ENCODE results near the gene TBC1D22B.
"Not testable (repeated sequence)": the region's sequence is repeated elsewhere in the genome, so short reads cannot be mapped to it uniquely, and the experiment has no call there.

DNA sequence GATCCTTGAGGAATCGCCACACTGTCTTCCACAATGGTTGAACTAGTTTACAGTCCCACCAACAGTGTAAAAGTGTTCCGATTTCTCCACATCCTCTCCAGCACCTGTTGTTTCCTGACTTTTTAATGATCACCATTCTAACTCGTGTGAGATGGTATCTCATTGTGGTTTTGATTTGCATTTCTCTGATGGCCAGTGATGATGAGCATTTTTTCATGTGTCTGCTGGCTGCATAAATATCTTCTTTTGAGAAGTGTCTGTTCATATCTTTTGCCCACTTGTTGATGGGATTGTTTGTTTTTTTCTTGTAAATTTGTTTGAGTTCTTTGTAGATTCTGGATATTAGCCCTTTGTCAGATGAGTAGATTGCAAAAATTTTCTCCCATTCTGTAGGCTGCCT, 88.2 kb downstream of the TBC1D22B start:
- TF ChIP-seq, protein P1, sequence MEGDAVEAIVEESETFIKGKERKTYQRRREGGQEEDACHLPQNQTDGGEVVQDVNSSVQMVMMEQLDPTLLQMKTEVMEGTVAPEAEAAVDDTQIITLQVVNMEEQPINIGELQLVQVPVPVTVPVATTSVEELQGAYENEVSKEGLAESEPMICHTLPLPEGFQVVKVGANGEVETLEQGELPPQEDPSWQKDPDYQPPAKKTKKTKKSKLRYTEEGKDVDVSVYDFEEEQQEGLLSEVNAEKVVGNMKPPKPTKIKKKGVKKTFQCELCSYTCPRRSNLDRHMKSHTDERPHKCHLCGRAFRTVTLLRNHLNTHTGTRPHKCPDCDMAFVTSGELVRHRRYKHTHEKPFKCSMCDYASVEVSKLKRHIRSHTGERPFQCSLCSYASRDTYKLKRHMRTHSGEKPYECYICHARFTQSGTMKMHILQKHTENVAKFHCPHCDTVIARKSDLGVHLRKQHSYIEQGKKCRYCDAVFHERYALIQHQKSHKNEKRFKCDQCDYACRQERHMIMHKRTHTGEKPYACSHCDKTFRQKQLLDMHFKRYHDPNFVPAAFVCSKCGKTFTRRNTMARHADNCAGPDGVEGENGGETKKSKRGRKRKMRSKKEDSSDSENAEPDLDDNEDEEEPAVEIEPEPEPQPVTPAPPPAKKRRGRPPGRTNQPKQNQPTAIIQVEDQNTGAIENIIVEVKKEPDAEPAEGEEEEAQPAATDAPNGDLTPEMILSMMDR (IDR thresholded peaks at IDR 0.05) = not testable (repeated sequence)
- TF ChIP-seq POLR2AphosphoS5, POLR2A (IDR thresholded peaks at IDR 0.05): not testable (repeated sequence)
